Stimulated activated CD8-positive, alpha-beta memory T cell treated with anti-CD3 and anti-CD28 coated beads, Interleukin-4, amount 100 ng/mL, for 24 hours (primary cell): ENCODE results near the gene GIMAP4.
"Not testable (repeated sequence)": the region's sequence is repeated elsewhere in the genome, so short reads cannot be mapped to it uniquely, and the experiment has no call there.

Source experiments
- DNase-seq: peaks from one replicate; pipeline ENCODE4 v3.0.0-alpha.2; 2020; ENCODE audit warnings: low read depth

The GIMAP4 gene

GRCh38 chr7:150567169-150567568, at the start of gene GIMAP4:
TSS of gene GIMAP4 (plus strand) at chr7:150567390. CDS start at chr7:150569902, 2,512 bp downstream.
- DNase-seq = no peak

- DNase-seq = no peak
These were observed 47.9 kb upstream of the GIMAP4 start for GRCh38 chr7:150519310-150519709.

GRCh38 chr7:150520145-150520544, 47.0 kb upstream of the GIMAP4 start:
- no peak for DNase-seq

- not testable (repeated sequence) for DNase-seq
These were observed 44.3 kb upstream of the GIMAP4 start for GRCh38 chr7:150522931-150523330.

GRCh38 chr7:150524018-150524417, 43.2 kb upstream of the GIMAP4 start:
- no peak for DNase-seq

- DNase-seq = no peak
These were observed 35.5 kb upstream of the GIMAP4 start for GRCh38 chr7:150531704-150532103.

GRCh38 chr7:150538259-150538658, 28.9 kb upstream of the GIMAP4 start:
- no peak for DNase-seq

GRCh38 chr7:150553163-150553562, 14.0 kb upstream of the GIMAP4 start:
- DNase-seq = no peak

- DNase-seq = no peak
These were observed 10.6 kb upstream of the GIMAP4 start for GRCh38 chr7:150556521-150557138.

- no peak for DNase-seq
These were observed 6.7 kb upstream of the GIMAP4 start for GRCh38 chr7:150560486-150560885.

- no peak for DNase-seq
These were observed 4.3 kb upstream of the GIMAP4 start for GRCh38 chr7:150562919-150563318.

GRCh38 chr7:150564006-150564405, 3.2 kb upstream of the GIMAP4 start:
- no peak for DNase-seq

GRCh38 chr7:150564566-150564965, 2.6 kb upstream of the GIMAP4 start:
- DNase-seq = no peak

GRCh38 chr7:150565239-150565638, 2.0 kb upstream of the GIMAP4 start:
- no peak for DNase-seq

GRCh38 chr7:150566123-150566522, 1.1 kb upstream of the GIMAP4 start:
- no peak for DNase-seq

- DNase-seq = no peak
These were observed 618 bp upstream of the GIMAP4 start for GRCh38 chr7:150566572-150566971.

GRCh38 chr7:150567871-150568301, 696 bp downstream of the GIMAP4 start:
- DNase-seq = no peak

- DNase-seq = no peak
These were observed 1.5 kb downstream of the GIMAP4 start for GRCh38 chr7:150568714-150569113.

- DNase-seq = no peak
These were observed 2.2 kb downstream of the GIMAP4 start for GRCh38 chr7:150569245-150569955.

GRCh38 chr7:150570556-150571465, 3.6 kb downstream of the GIMAP4 start:
- DNase-seq = no peak

GRCh38 chr7:150572496-150572895, 5.3 kb downstream of the GIMAP4 start:
- no peak for DNase-seq

GRCh38 chr7:150579979-150580637, 12.9 kb downstream of the GIMAP4 start:
- not testable (repeated sequence) for DNase-seq
